HEK293T (cell line): ENCODE data around the gene PGAP3.

Experiments
- ARNT ChIP-seq: fragments of 450-650 bp; IDR thresholded peaks from 2 replicates; pipeline ENCODE4 v1.6.1; 2017; ENCODE audit warnings: mild to moderate bottlenecking
- BHLHE40 ChIP-seq: fragments of 450-650 bp; IDR thresholded peaks from 2 replicates; pipeline ENCODE4 v1.6.1; 2016; ENCODE audit warnings: mild to moderate bottlenecking, moderate library complexity, borderline replicate concordance
- CTBP1 ChIP-seq: fragments of 450-650 bp; IDR thresholded peaks from 2 replicates; pipeline ENCODE4 v1.6.1; 2016; ENCODE audit warnings: borderline replicate concordance
- ELF4 ChIP-seq: fragments of 450-650 bp; IDR thresholded peaks from 2 replicates; pipeline ENCODE4 v1.6.1; 2017; ENCODE audit warnings: antibody characterized with exemption
- FOXA1 ChIP-seq: fragments of 450-650 bp; IDR thresholded peaks from 2 replicates; pipeline ENCODE4 v1.6.1; 2016; ENCODE audit warnings: mild to moderate bottlenecking
- FOXK2 ChIP-seq: fragments of 450-650 bp; IDR thresholded peaks from 2 replicates; pipeline ENCODE4 v1.6.1; 2016; ENCODE audit warnings: mild to moderate bottlenecking
- FOXM1 ChIP-seq: fragments of 450-650 bp; IDR thresholded peaks from 2 replicates; pipeline ENCODE4 v1.6.1; 2017; ENCODE audit warnings: mild to moderate bottlenecking, borderline replicate concordance
- L3MBTL2 ChIP-seq: fragments of 450-650 bp; conservative IDR thresholded peaks from 2 replicates; pipeline ENCODE4 v1.6.1; 2016; ENCODE audit warnings: mild to moderate bottlenecking
- LEF1 ChIP-seq: fragments of 450-650 bp; IDR thresholded peaks from 2 replicates; pipeline ENCODE4 v1.6.1; 2017; ENCODE audit warnings: mild to moderate bottlenecking, borderline replicate concordance
- SP1 ChIP-seq: fragments of 450-650 bp; IDR thresholded peaks from 2 replicates; pipeline ENCODE4 v1.6.1; 2017
- SUZ12 ChIP-seq: fragments of 450-650 bp; IDR thresholded peaks from 2 replicates; pipeline ENCODE4 v1.6.1; 2016; ENCODE audit warnings: mild to moderate bottlenecking
- TARDBP ChIP-seq: fragments of 450-650 bp; IDR thresholded peaks from 2 replicates; pipeline ENCODE4 v1.6.1; 2016

DNA sequence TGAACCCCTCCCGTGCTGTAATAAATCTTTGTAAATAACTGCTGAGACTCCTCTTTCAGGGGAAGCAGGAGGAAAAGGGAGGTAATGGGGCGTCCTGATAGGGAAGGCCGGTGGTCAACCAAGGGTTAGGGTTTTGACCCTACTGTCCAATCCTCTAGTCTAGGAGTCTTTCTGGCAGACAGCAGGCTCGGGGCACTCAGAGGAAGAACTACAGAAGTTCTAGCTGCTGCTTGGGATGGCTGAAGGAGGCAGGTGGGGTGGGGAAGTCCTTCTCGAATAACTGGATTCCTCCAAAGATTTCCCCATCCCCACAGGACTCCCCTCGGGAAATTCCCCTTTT is 51.3 kb downstream of the PGAP3 start:
- TF ChIP-seq FOXM1 (no peak), CTBP1 (no peak), FOXA1 (no peak), SP1 (no peak), BHLHE40 (no peak), L3MBTL2 (no peak), ELF4 (no peak), ARNT (no peak), FOXK2 (no peak), SUZ12 (no peak), TARDBP (no peak), LEF1 (no peak)
